Uterus (tissue), 2 donors: Measurements from ENCODE around the gene NDUFA13.

Experiments
- POLR2A ChIP-seq, 2 donors: fragments of 450-650 bp; IDR thresholded peaks; one replicate each; pipeline ENCODE4 v1.6.1; 2016; ENCODE audit warnings: antibody characterized with exemption in 2 of 2, mild to moderate bottlenecking in 1 of 2, moderate library complexity in 1 of 2
- TF ChIP-seq, protein P1 (sequence below), 4 experiments: fragments of 200-600 bp in 2 of 4; fragments of 450-650 bp in 2 of 4; sonication (generic) in 2 of 4; IDR thresholded peaks; one replicate each; pipeline ENCODE4 v1.5.1; 2016 to 2019; ENCODE audit warnings: antibody characterized with exemption in 4 of 4, mild to moderate bottlenecking in 2 of 4, moderate library complexity in 1 of 4

DNA sequence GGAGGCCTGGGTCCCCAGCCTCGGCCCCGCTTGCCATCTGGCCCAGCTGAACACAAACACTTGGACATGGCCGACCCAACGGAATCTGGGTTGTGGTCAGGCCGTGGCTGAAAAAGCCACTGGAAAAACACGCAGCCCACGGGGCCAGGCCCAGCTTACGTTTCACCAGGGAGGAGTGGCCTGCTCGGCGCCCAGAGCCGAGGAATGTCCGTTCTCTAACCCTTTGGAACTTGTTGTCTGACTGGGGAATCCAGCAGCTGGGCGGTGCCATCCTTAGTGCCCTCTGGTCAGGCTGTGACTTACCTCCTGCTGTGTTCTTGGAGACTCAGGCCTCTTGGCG, 35.8 kb downstream of the NDUFA13 start:
- TF ChIP-seq, protein P1, sequence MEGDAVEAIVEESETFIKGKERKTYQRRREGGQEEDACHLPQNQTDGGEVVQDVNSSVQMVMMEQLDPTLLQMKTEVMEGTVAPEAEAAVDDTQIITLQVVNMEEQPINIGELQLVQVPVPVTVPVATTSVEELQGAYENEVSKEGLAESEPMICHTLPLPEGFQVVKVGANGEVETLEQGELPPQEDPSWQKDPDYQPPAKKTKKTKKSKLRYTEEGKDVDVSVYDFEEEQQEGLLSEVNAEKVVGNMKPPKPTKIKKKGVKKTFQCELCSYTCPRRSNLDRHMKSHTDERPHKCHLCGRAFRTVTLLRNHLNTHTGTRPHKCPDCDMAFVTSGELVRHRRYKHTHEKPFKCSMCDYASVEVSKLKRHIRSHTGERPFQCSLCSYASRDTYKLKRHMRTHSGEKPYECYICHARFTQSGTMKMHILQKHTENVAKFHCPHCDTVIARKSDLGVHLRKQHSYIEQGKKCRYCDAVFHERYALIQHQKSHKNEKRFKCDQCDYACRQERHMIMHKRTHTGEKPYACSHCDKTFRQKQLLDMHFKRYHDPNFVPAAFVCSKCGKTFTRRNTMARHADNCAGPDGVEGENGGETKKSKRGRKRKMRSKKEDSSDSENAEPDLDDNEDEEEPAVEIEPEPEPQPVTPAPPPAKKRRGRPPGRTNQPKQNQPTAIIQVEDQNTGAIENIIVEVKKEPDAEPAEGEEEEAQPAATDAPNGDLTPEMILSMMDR (IDR thresholded peaks at IDR 0.05) = no peak
- TF ChIP-seq POLR2A (IDR thresholded peaks at IDR 0.05) = no peak
